Sigmoid colon (tissue), 7 donors: ENCODE measurements around the gene SYPL2. TPM values are rescaled to one million over a fixed set of nuclear protein-coding genes. Genes with fewer than 3 reads are reported as not detected.

Experiments used
- DNase-seq: peaks from one replicate; pipeline ENCODE4 v3.0.0-alpha.2; 2019
- H3K27ac ChIP-seq, 4 donors: fragments of 200-600 bp; sonication (generic); one replicate each; pipeline ENCODE4 v1.5.1; 2016 to 2019; ENCODE audit warnings: mild to moderate bottlenecking in 1 of 4
- H3K27me3 ChIP-seq, 3 donors: fragments of 200-600 bp; sonication (generic); one replicate each; pipeline ENCODE4 v1.5.1; 2019; ENCODE audit warnings: mild to moderate bottlenecking in 1 of 3
- H3K36me3 ChIP-seq, 4 donors: fragments of 200-600 bp; sonication (generic); one replicate each; pipeline ENCODE4 v1.5.1; 2016 to 2019
- H3K4me1 ChIP-seq, 4 donors: fragments of 200-600 bp; sonication (generic); one replicate each; pipeline ENCODE4 v1.5.1; 2017 to 2019
- H3K4me3 ChIP-seq, 4 donors: fragments of 200-600 bp; sonication (generic); one replicate each; pipeline ENCODE4 v1.5.1; 2017 to 2019; ENCODE audit warnings: mild to moderate bottlenecking in 2 of 4, moderate library complexity in 1 of 4
- H3K9me3 ChIP-seq, 4 donors: fragments of 200-600 bp in 3 of 4; sonication (generic) in 3 of 4; one replicate each; pipeline versions ENCODE4 v1.5.1 to v1.6.1; 2013 to 2019
- EP300 ChIP-seq, 4 donors: sonication (generic); formaldehyde crosslinking; IDR thresholded peaks; one replicate each; pipeline ENCODE4 v1.6.1; 2017; ENCODE audit warnings: antibody characterized with exemption in 4 of 4
- POLR2A ChIP-seq, 2 donors: fragments of 450-650 bp; IDR thresholded peaks; one replicate each; pipeline ENCODE4 v1.6.1; 2016; ENCODE audit warnings: antibody characterized with exemption in 2 of 2, mild to moderate bottlenecking in 2 of 2, moderate library complexity in 2 of 2
- POLR2AphosphoS5 ChIP-seq, 4 donors: sonication (generic); formaldehyde crosslinking; IDR thresholded peaks; one replicate each; pipeline ENCODE4 v1.6.1; 2017; ENCODE audit warnings: antibody characterized with exemption in 4 of 4
- WGBS, 2 donors: extraction: QIAGEN DNeasy Blood & Tissue Kit; methylation state at CpG; one replicate each; pipeline ENCODE4 v1.1.7; 2013; 5-methylcytosine and 5-hydroxymethylcytosine counted together
- intact Hi-C: fragments of 100-400 bp; cut with DNase I; formaldehyde crosslinking; loops from one replicate; pipeline ENCODE4 v1.15.1; 2023
- polyA plus RNA-seq, 3 donors: library from polyadenylated mRNA; stranded (reverse); fragments of 200-250 nt; gene quantifications; one replicate each; pipeline ENCODE4 v1.2.3, GENCODE V29; 2013
- total RNA-seq, 4 donors: library from RNA; depleted of rRNA; stranded (reverse); fragments of >200 nt; gene quantifications; one replicate each; pipeline ENCODE4 v1.1.0, GENCODE V29; 2016
- TF ChIP-seq, protein P1 (sequence below), 4 experiments: fragments of 450-650 bp in 3 of 4; fragments of 200-600 bp in 1 of 4; IDR thresholded peaks; one replicate each; pipeline ENCODE4 v1.5.1; 2016 to 2019; ENCODE audit warnings: antibody characterized with exemption in 4 of 4, mild to moderate bottlenecking in 3 of 4, moderate library complexity in 2 of 4
- donor health status: healthy with polysubstance abuse.
- donor health status: Bipolar disorder and iron deficiency.
- donor health status: healthy.

The SYPL2 gene
- total and polyA plus RNA-seq, 7 donors = under 0.01 to 6.9 (median 2.1) TPM; not detected in 1

DNA sequence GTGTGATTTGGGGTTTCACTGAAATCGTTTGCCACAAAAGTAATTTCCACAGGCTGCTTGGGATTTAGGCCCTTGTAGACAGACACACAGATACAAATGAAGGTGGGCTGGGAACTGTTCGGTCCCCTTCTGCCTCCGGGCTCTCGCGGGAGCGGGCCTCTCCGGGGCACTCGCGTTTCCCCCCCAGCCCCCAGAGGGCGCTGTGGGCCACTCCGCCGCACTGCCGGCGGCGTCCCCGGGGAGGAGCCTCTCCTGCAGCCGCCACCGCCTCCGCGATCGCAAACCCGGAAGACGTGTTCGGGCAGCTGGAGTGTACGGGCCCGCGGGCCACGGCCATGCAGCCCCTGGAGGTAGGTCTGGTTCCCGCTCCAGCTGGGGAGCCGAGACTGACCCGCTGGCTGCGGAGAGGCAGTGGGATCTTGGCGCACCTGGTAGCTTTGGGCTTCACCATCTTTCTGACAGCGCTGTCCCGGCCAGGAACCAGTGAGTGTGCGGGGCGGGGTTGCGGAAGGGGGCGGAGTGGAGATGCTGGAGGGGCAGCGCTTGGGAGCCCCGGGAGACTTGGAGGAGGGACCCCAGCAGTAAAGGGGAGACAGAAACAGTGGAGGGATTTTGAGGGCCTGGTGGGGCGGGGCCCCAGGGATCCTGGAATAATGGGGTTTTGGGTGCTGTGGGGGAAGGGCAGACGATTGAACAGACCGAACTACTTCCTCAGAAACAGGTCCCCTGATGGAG, 27.6 kb downstream of the SYPL2 start, which contains the start of gene CYB561D1:
CYB561D1 (plus strand) TSS at position 290 of the 735 bp plus-strand sequence; CDS start at position 336, 46 bp downstream.
- H3K27ac ChIP-seq = peak within 1 kb of the TSS; percentile 84 to 88 (median 86)
- H3K4me1 ChIP-seq = peaks cover 0 to 44% (median 29%) of the 10 kb centered on the region in 4 donors
- TF ChIP-seq POLR2A (IDR thresholded peaks at IDR 0.05) = peak in 1 of 2 donors; percentile 45
- TF ChIP-seq, protein P1, sequence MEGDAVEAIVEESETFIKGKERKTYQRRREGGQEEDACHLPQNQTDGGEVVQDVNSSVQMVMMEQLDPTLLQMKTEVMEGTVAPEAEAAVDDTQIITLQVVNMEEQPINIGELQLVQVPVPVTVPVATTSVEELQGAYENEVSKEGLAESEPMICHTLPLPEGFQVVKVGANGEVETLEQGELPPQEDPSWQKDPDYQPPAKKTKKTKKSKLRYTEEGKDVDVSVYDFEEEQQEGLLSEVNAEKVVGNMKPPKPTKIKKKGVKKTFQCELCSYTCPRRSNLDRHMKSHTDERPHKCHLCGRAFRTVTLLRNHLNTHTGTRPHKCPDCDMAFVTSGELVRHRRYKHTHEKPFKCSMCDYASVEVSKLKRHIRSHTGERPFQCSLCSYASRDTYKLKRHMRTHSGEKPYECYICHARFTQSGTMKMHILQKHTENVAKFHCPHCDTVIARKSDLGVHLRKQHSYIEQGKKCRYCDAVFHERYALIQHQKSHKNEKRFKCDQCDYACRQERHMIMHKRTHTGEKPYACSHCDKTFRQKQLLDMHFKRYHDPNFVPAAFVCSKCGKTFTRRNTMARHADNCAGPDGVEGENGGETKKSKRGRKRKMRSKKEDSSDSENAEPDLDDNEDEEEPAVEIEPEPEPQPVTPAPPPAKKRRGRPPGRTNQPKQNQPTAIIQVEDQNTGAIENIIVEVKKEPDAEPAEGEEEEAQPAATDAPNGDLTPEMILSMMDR (IDR thresholded peaks at IDR 0.05) = peak; percentile 67 to 95 (median 75)
- TF ChIP-seq EP300 (IDR thresholded peaks at IDR 0.05) = no peak
- peak; percentile 43 to 84 (median 71) for TF ChIP-seq POLR2AphosphoS5 (IDR thresholded peaks at IDR 0.05)
- H3K36me3 ChIP-seq = peaks cover 0 to 29% (median 14%) of the 10 kb centered on the region in 4 donors
- peak; percentile 92 for DNase-seq
- H3K27me3 ChIP-seq = no peaks in the 10 kb centered on the region
- WGBS, 2 donors = 0% methylated on average over 44 of the region's 44 CpGs
- H3K9me3 ChIP-seq = no peaks in the 10 kb centered on the region
- peak within 1 kb of the TSS; percentile 79 to 94 (median 84) for H3K4me3 ChIP-seq
- intact Hi-C loops = loop anchor here (1.0 kb wide), 1 partner anchor 38 kb away; no protein-coding TSS in a partner anchor

GRCh38 chr1:109495738-109496137, 29.4 kb downstream of the SYPL2 start:
- DNase-seq = no peak
- H3K4me3 ChIP-seq = no peak overlapping the region
- TF ChIP-seq EP300 (IDR thresholded peaks at IDR 0.05) (no peak), POLR2A (IDR thresholded peaks at IDR 0.05) (no peak), POLR2AphosphoS5 (IDR thresholded peaks at IDR 0.05) (no peak)
- TF ChIP-seq, protein P1 (IDR thresholded peaks at IDR 0.05) = no peak
- H3K27me3 ChIP-seq = no peaks in the 10 kb centered on the region
- H3K4me1 ChIP-seq = peaks cover 0 to 58% (median 45%) of the 10 kb centered on the region in 4 donors
- H3K27ac ChIP-seq = no peak overlapping the region
- no peaks in the 10 kb centered on the region for H3K9me3 ChIP-seq
- intact Hi-C loops = no loop called here
- H3K36me3 ChIP-seq = peaks cover 0 to 25% (median 13%) of the 10 kb centered on the region in 4 donors
- 94 to 96% methylated on average over 7 of the region's 7 CpGs for WGBS, 2 donors

DNA sequence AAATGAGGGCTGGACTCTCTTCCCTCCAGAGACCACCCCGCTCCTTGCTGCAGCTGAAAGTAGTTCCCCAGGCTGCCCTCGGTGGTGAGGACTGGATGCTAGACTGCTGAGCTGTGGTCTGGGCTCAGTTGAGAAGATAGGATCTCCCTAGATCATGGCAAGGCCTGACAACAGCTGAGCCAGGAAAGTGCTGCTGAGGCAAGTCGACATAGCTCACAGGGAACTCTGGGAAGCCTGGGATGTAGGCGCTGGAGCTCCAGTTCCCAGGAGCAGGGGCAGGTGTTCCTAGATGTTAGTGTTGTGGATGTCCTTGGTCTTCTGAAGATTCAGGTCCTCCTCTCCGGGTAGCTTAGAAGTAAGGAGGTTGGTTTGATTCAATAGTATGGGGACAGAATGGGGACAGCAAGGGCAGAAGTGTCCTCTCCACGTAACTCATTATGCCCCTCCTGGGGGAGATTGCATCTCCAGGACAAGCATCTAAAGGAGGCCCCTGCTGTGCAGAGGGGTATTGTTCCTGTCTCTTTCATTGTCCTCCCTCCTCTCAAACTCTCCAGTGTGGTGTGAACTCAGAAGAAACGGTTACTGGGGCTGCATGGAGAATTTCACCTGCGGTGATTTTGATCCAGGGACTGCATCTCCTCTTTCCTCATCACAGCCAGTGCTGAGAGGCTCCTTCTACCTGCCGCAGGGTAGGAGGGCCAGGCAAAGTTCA, 31.3 kb downstream of the SYPL2 start:
- Histone ChIP-seq H3K27ac (no peak overlapping the region), H3K36me3 (peaks cover 0 to 25% (median 13%) of the 10 kb centered on the region in 4 donors), H3K9me3 (no peaks in the 10 kb centered on the region), H3K4me3 (no peak overlapping the region), H3K27me3 (no peaks in the 10 kb centered on the region), H3K4me1 (peaks cover 0 to 70% (median 57%) of the 10 kb centered on the region in 4 donors)
- TF ChIP-seq POLR2A (IDR thresholded peaks at IDR 0.05) (no peak), EP300 (IDR thresholded peaks at IDR 0.05) (no peak), POLR2AphosphoS5 (IDR thresholded peaks at IDR 0.05) (no peak)
- TF ChIP-seq, protein P1 (IDR thresholded peaks at IDR 0.05) = no peak
- 75 to 81% methylated on average over 9 of the region's 9 CpGs for WGBS, 2 donors
- DNase-seq = no peak
- intact Hi-C loops = no loop called here

GRCh38 chr1:109498161-109498801, 31.9 kb downstream of the SYPL2 start:
- no peak overlapping the region for H3K4me3 ChIP-seq
- peaks cover 0 to 69% (median 56%) of the 10 kb centered on the region in 4 donors for H3K4me1 ChIP-seq
- peak overlapping the region in 3 of 4 donors; percentile 66 to 81 (median 76) for H3K27ac ChIP-seq
- WGBS, 2 donors = 79 to 84% methylated on average over 12 of the region's 12 CpGs
- DNase-seq = no peak
- TF ChIP-seq POLR2A (IDR thresholded peaks at IDR 0.05) (no peak), POLR2AphosphoS5 (IDR thresholded peaks at IDR 0.05) (no peak), EP300 (IDR thresholded peaks at IDR 0.05) (no peak)
- TF ChIP-seq, protein P1 (IDR thresholded peaks at IDR 0.05) = peak; percentile 29 to 66 (median 48)
- peaks cover 0 to 25% (median 13%) of the 10 kb centered on the region in 4 donors for H3K36me3 ChIP-seq
- no peaks in the 10 kb centered on the region for H3K9me3 ChIP-seq
- intact Hi-C loops = no loop called here
- H3K27me3 ChIP-seq = no peaks in the 10 kb centered on the region
